ENCODE data around the gene TRIO. TPM values are rescaled to one million over a fixed set of nuclear protein-coding genes. Genes with fewer than 3 reads are reported as not detected.

TRIO gene
- total RNA-seq, 1 experiment from 2014 or later, result 88.8 TPM

DNA sequence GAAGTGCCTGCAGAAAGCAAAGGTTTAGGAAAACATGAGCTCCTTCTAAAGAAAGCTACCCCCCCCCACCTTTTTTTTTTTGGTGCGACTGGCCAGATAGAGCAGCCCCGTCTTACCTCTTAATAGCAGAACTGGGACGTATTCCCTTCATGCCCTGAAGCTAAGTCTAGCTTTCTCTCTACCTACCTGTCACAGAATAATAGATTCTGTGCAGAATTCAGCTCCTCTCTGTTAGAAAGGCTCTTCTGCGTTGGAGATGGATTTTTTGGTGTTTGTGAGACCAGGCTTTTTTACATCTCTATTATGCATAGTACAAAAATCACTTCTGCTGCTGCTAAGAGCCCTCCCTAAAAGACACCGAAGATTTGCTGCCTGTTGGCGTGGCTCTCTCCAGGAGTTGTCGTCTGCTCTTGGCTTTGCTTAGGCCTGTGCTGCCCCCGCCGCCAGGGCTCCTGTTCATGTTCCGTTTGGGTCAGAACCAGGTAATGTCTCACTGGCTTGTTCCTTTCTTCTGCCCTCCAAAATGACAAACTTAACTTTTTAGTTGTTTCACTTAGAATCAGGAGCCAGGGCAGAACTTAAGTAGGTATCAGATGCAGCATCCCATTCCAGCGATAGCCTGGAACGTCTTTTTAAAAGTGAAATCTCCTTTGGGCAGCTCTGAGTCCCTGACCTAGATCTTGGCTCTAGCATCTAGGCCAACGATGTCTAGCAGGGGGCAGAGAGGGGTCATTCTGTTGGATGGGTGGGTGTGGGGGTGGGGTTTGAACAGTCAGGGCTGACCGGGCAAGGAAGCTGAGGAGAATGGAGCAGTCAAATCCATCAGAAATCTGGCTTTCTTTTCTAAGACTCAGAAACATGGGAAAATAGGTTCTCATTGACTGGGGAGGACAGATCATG is 2.5 kb downstream of the TRIO start:
- ATAC-seq, result no peak
- ChIA-PET CTCF (interaction anchor here (0.8 to 1.4 kb wide), 4 partner anchors 8 to 125 kb away, joined by 3 to 7 read pairs (median 4); no protein-coding TSS in a partner anchor), POLR2A (interaction anchor here (0.6 kb wide), 1 partner anchor 135 kb away, joined by 3 read pairs; no protein-coding TSS in a partner anchor)
- no peak for DNase-seq (ENCODE audit: low spot score)
- Mint-ChIP-seq H3K27me3 (ENCODE audit: low read depth) (peaks cover 8% of the 10 kb centered on the region; the same call in 1 of the 2 replicates), H3K27ac (peak overlapping the region; percentile 80; the same call in 1 of the 2 replicates), H3K9me3 (no peaks in the 10 kb centered on the region), H3K36me3 (no peaks in the 10 kb centered on the region), H3K4me1 (peaks cover 65% of the 10 kb centered on the region), H3K4me3 (peak overlapping the region; percentile 86)
- no peak for TF ChIP-seq OVOL2 (CRISPR knock-in tag; IDR thresholded peaks at IDR 0.05; ENCODE audit: borderline replicate concordance)
- TF ChIP-seq, protein P1, sequence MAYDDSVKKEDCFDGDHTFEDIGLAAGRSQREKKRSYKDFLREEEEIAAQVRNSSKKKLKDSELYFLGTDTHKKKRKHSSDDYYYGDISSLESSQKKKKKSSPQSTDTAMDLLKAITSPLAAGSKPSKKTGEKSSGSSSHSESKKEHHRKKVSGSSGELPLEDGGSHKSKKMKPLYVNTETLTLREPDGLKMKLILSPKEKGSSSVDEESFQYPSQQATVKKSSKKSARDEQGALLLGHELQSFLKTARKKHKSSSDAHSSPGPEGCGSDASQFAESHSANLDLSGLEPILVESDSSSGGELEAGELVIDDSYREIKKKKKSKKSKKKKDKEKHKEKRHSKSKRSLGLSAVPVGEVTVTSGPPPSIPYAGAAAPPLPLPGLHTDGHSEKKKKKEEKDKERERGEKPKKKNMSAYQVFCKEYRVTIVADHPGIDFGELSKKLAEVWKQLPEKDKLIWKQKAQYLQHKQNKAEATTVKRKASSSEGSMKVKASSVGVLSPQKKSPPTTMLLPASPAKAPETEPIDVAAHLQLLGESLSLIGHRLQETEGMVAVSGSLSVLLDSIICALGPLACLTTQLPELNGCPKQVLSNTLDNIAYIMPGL (CRISPR knock-in tag; IDR thresholded peaks at IDR 0.05), result no peak
- no peak for TF ChIP-seq SP1 (CRISPR knock-in tag; conservative IDR thresholded peaks at IDR 0.05)
- TF ChIP-seq RELA (CRISPR knock-in tag; IDR thresholded peaks at IDR 0.05; ENCODE audit: borderline replicate concordance), result no peak
- no peak for TF ChIP-seq PRRX2 (CRISPR knock-in tag; IDR thresholded peaks at IDR 0.05)
- no peak for TF ChIP-seq FOXK1 (CRISPR knock-in tag; IDR thresholded peaks at IDR 0.05)
- TF ChIP-seq RORB (CRISPR knock-in tag; IDR thresholded peaks at IDR 0.05), result no peak
- TF ChIP-seq, protein P2, sequence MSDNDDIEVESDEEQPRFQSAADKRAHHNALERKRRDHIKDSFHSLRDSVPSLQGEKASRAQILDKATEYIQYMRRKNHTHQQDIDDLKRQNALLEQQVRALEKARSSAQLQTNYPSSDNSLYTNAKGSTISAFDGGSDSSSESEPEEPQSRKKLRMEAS (CRISPR knock-in tag; IDR thresholded peaks at IDR 0.05), result no peak
- TF ChIP-seq TCF7 (CRISPR knock-in tag; IDR thresholded peaks at IDR 0.05; ENCODE audit: low read depth), result no peak
- TF ChIP-seq, protein P3, sequence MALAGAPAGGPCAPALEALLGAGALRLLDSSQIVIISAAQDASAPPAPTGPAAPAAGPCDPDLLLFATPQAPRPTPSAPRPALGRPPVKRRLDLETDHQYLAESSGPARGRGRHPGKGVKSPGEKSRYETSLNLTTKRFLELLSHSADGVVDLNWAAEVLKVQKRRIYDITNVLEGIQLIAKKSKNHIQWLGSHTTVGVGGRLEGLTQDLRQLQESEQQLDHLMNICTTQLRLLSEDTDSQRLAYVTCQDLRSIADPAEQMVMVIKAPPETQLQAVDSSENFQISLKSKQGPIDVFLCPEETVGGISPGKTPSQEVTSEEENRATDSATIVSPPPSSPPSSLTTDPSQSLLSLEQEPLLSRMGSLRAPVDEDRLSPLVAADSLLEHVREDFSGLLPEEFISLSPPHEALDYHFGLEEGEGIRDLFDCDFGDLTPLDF (CRISPR knock-in tag; IDR thresholded peaks at IDR 0.05), result no peak
- TF ChIP-seq JUN (CRISPR knock-in tag; IDR thresholded peaks at IDR 0.05), result no peak
- no peak for TF ChIP-seq ELF4 (CRISPR knock-in tag; IDR thresholded peaks at IDR 0.05; ENCODE audit: low read depth)
- TF ChIP-seq ATF1 (CRISPR knock-in tag; IDR thresholded peaks at IDR 0.05), result no peak
- TF ChIP-seq ZNF671 (CRISPR knock-in tag; IDR thresholded peaks at IDR 0.05), result no peak
- TF ChIP-seq NR2C2 (CRISPR knock-in tag; IDR thresholded peaks at IDR 0.05), result no peak
- no peak for TF ChIP-seq CBFB (CRISPR knock-in tag; IDR thresholded peaks at IDR 0.05; ENCODE audit: low read depth)
- TF ChIP-seq, protein P4, sequence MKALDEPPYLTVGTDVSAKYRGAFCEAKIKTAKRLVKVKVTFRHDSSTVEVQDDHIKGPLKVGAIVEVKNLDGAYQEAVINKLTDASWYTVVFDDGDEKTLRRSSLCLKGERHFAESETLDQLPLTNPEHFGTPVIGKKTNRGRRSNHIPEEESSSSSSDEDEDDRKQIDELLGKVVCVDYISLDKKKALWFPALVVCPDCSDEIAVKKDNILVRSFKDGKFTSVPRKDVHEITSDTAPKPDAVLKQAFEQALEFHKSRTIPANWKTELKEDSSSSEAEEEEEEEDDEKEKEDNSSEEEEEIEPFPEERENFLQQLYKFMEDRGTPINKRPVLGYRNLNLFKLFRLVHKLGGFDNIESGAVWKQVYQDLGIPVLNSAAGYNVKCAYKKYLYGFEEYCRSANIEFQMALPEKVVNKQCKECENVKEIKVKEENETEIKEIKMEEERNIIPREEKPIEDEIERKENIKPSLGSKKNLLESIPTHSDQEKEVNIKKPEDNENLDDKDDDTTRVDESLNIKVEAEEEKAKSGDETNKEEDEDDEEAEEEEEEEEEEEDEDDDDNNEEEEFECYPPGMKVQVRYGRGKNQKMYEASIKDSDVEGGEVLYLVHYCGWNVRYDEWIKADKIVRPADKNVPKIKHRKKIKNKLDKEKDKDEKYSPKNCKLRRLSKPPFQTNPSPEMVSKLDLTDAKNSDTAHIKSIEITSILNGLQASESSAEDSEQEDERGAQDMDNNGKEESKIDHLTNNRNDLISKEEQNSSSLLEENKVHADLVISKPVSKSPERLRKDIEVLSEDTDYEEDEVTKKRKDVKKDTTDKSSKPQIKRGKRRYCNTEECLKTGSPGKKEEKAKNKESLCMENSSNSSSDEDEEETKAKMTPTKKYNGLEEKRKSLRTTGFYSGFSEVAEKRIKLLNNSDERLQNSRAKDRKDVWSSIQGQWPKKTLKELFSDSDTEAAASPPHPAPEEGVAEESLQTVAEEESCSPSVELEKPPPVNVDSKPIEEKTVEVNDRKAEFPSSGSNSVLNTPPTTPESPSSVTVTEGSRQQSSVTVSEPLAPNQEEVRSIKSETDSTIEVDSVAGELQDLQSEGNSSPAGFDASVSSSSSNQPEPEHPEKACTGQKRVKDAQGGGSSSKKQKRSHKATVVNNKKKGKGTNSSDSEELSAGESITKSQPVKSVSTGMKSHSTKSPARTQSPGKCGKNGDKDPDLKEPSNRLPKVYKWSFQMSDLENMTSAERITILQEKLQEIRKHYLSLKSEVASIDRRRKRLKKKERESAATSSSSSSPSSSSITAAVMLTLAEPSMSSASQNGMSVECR (CRISPR knock-in tag; IDR thresholded peaks at IDR 0.05; ENCODE audit: borderline replicate concordance), result no peak

DNA sequence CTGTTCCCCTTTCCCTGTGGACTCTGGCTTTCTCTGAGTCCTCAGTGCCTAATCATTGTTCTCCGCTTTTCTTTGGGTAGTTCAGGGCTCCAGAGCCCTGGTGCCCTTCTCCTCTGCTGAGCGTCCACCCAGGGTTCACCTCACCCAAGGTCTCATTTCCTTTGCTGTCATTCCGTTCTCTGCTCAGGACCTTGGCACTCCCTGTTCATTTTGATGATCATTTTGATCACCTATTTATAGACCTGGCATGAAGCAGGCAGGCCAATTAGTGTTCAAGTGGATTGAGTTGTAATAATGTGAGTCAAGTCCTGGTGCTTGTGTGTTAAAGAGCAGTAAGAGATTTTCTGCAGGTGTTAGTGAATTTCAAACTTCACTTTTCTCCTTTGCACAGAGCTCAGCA is 3.6 kb downstream of the TRIO start:
- ChIA-PET POLR2A (no interaction called here), CTCF (no interaction called here)
- Mint-ChIP-seq H3K9me3 (no peaks in the 10 kb centered on the region), H3K36me3 (no peaks in the 10 kb centered on the region), H3K27me3 (ENCODE audit: low read depth) (peaks cover 8% of the 10 kb centered on the region; the same call in 1 of the 2 replicates), H3K27ac (no peak overlapping the region; the same call in 1 of the 2 replicates), H3K4me3 (peak overlapping the region; percentile 86), H3K4me1 (peaks cover 67% of the 10 kb centered on the region)
- DNase-seq (ENCODE audit: low spot score), result no peak
- no peak for ATAC-seq
- TF ChIP-seq, protein P5, sequence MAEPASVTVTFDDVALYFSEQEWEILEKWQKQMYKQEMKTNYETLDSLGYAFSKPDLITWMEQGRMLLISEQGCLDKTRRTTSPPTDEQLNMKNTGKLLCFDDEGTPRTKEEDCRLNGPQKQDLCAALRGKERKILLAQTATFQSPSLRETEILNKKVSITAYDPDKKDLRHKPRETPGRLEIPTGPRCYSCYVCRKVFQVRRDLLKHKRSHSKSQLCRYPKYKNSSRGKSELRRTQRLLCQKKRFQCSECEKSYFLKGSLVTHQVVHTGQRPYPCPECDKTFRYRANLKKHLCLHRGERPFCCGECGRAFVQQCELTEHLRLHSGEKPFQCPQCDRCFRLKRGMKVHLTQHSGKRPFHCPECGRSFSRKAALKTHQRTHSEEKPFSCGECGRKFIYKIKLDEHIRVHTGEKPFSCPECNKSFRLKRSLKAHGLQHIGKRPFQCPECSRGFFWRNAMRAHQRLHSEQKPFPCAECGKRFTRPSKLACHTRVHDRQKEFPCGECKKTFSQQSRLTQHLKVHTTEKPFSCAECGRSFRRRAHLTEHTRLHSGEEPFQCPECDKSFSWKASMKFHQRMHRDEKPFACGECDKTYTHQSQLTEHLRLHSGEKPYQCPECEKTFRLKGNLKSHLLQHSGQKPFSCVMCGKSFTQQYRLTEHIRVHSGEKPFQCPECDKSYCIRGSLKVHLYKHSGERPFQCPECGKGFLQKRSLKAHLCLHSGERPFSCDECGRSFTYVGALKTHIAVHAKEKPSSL (CRISPR knock-in tag; conservative IDR thresholded peaks at IDR 0.05), result no peak
- no peak for TF ChIP-seq ESRRA (CRISPR knock-in tag; IDR thresholded peaks at IDR 0.05; ENCODE audit: borderline replicate concordance)
- TF ChIP-seq EMX1 (CRISPR knock-in tag; IDR thresholded peaks at IDR 0.05), result no peak
- TF ChIP-seq SP1 (CRISPR knock-in tag; conservative IDR thresholded peaks at IDR 0.05), result no peak
- TF ChIP-seq ZNF138 (CRISPR knock-in tag; conservative IDR thresholded peaks at IDR 0.05), result no peak
- TF ChIP-seq CREM (CRISPR knock-in tag; IDR thresholded peaks at IDR 0.05), result no peak
- TF ChIP-seq NFYB (CRISPR knock-in tag; conservative IDR thresholded peaks at IDR 0.05; ENCODE audit: low read depth), result no peak
- TF ChIP-seq, protein P1 (CRISPR knock-in tag; IDR thresholded peaks at IDR 0.05), result no peak
